Measurements from ENCODE around the gene RSBN1L. TPM values are rescaled to one million over a fixed set of nuclear protein-coding genes. Genes with fewer than 3 reads are reported as not detected.
"Not testable (repeated sequence)": the region's sequence is repeated elsewhere in the genome, so short reads cannot be mapped to it uniquely, and the experiment has no call there.

The RSBN1L gene
- 17.0 and 36.1 TPM in 2 replicates for total RNA-seq (ENCODE audit: low replicate concordance)

DNA sequence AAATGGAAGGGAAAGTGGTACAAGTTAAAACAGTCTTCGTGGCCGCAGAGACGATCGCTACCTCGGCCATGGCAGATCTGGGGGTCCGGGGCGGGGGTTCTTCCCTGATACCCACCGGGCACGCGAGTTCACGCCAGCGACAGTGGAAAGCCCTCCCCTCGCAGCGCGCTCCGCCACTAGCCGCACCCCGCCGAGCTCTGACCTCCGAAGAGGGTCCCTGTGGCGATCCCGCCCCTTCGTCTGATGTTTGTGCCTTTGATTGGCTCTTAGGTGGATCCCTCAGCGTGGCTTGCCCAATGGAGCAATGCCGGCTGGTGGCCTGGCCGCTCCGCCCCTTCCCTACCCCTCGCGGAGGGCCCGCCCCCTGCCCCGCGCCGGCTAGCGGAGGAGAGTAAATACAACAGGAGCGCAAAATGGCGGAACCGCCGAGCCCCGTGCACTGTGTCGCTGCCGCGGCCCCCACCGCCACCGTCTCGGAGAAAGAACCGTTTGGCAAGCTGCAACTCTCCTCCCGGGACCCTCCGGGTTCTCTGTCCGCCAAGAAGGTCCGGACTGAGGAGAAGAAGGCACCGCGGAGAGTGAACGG, at the start of gene RSBN1L:
Gene RSBN1L (plus strand): TSS at position 403 of the 586 bp plus-strand sequence. CDS start 11 bp downstream, at position 414.
- DNase-seq (ENCODE audit: low read depth) = peak; percentile 96
- H3K4me3 ChIP-seq (ENCODE audit: low read depth, low read length) = peak within 1 kb of the TSS; percentile 93
- TF ChIP-seq CTCF (IDR thresholded peaks at IDR 0.05; ENCODE audit: insufficient read depth, low read length) = peak; percentile 47

GRCh38 chr7:77648742-77649338, 47.4 kb upstream of the RSBN1L start:
- no peak overlapping the region for H3K4me3 ChIP-seq (ENCODE audit: low read depth, low read length)
- DNase-seq (ENCODE audit: low read depth) = no peak
- TF ChIP-seq CTCF (IDR thresholded peaks at IDR 0.05; ENCODE audit: insufficient read depth, low read length) = no peak

DNA sequence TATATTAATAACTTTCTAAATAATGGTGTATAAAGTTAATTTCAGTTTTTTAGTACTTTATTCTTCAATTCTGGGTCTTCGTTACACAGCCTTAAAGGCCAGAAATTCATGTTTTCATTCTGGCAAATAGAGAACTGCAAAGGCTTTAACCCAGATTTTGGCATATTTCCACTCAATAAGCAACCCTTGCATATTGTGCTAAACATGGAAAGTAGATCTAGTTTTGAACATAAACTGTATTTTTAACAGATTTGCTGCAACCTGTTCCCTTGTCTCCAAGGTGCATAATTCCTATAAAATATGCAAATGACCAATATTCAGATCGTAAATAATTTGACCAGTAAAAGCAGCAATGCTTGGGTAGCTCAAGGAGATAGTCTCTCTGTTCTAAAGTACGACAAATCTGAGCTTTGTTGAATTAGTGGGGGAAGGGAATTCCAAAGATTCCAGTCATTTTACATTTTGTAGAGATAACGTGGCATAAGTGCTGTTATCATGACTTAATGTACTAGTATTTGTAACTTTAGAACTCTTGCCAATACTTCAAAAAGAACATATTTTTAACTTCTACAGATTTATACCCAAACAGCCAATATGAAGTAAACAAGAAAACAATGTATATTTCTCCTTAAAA, 46.4 kb upstream of the RSBN1L start:
- H3K4me3 ChIP-seq (ENCODE audit: low read depth, low read length) = no peak overlapping the region
- peak; percentile 71 for DNase-seq (ENCODE audit: low read depth)
- TF ChIP-seq CTCF (IDR thresholded peaks at IDR 0.05; ENCODE audit: insufficient read depth, low read length) = no peak

GRCh38 chr7:77651575-77652162, 44.6 kb upstream of the RSBN1L start:
- no peak overlapping the region for H3K4me3 ChIP-seq (ENCODE audit: low read depth, low read length)
- TF ChIP-seq CTCF (IDR thresholded peaks at IDR 0.05; ENCODE audit: insufficient read depth, low read length) = peak; percentile 80
- peak; percentile 67 for DNase-seq (ENCODE audit: low read depth)

- not testable (repeated sequence) for H3K4me3 ChIP-seq (ENCODE audit: low read depth, low read length); DNase-seq (ENCODE audit: low read depth)
These were observed 43.4 kb upstream of the RSBN1L start for GRCh38 chr7:77652826-77653225.

GRCh38 chr7:77653572-77653971, 42.7 kb upstream of the RSBN1L start:
- DNase-seq (ENCODE audit: low read depth) = no peak
- no peak for TF ChIP-seq CTCF (IDR thresholded peaks at IDR 0.05; ENCODE audit: insufficient read depth, low read length)
- no peak overlapping the region for H3K4me3 ChIP-seq (ENCODE audit: low read depth, low read length)

- H3K4me3 ChIP-seq (ENCODE audit: low read depth, low read length) = no peak overlapping the region
- TF ChIP-seq CTCF (IDR thresholded peaks at IDR 0.05; ENCODE audit: insufficient read depth, low read length) = no peak
- no peak for DNase-seq (ENCODE audit: low read depth)
These were observed 40.9 kb upstream of the RSBN1L start for GRCh38 chr7:77655356-77655755.

Data from fibroblast of the aortic adventitia (primary cell).